Progenitor cell of endocrine pancreas (in vitro differentiated cells): ENCODE data around the gene PDCD1LG2. TPM values are rescaled to one million over a fixed set of nuclear protein-coding genes. Genes with fewer than 3 reads are reported as not detected.

Experiments
- DNase-seq: peaks from one replicate; pipeline ENCODE4 v3.0.0; 2021; ENCODE audit warnings: low spot score; ENCODE audit not compliant: unreplicated experiment
- H3K27ac Mint-ChIP-seq: 2 replicates; pipeline ENCODE4 v1.8.0; 2021; ENCODE audit warnings: mild to moderate bottlenecking, moderate library complexity, mixed read lengths
- H3K27me3 Mint-ChIP-seq: 2 replicates; pipeline ENCODE4 v1.8.0; 2021; ENCODE audit warnings: mixed read lengths
- H3K36me3 Mint-ChIP-seq: 2 replicates; pipeline ENCODE4 v1.8.0; 2022; ENCODE audit warnings: mixed read lengths; ENCODE audit not compliant: insufficient read depth
- H3K4me1 Mint-ChIP-seq: 2 replicates; pipeline ENCODE4 v1.8.0; 2021; ENCODE audit warnings: low read depth, mixed read lengths
- H3K4me3 Mint-ChIP-seq: 2 replicates; pipeline ENCODE4 v1.8.0; 2021; ENCODE audit warnings: low read depth, mild to moderate bottlenecking, moderate library complexity, mixed read lengths
- H3K9me3 Mint-ChIP-seq: 2 replicates; pipeline ENCODE4 v1.8.0; 2021; ENCODE audit warnings: low read depth, mixed read lengths
- CTCF ChIP-seq: fragments of 200-600 bp; sonication (generic); IDR thresholded peaks from one replicate; pipeline ENCODE4 v1.5.0; 2021; ENCODE audit warnings: antibody characterized with exemption, mild to moderate bottlenecking; ENCODE audit not compliant: unreplicated experiment
- total RNA-seq: library from RNA; stranded (reverse); gene quantifications from 2 replicates; pipeline ENCODE4 v1.2.1, GENCODE V29; 2021

The PDCD1LG2 gene
- total RNA-seq, 1 donor from 2014 or later = not detected

DNA sequence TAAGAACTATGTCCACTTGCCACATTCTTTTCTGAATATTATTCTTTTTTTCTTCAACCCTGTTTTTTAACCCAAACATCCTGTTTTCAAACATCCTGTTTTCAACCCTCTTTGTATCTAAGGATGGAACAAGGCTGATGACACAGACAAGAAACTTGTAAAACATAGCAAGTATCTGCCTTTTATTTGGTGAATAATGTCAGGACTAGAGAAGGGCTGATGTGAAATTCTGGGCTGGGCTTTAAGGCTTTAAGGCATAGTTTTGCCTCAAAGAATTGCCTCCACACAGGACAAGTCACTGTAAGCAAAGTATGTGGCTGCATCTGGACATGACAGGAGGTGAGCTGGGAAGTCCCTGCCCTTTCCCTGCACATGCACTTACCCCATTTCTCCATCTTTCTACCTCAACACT is 76.1 kb downstream of the PDCD1LG2 start:
- no peak for TF ChIP-seq CTCF
- no peak overlapping the region for H3K4me3 Mint-ChIP-seq
- H3K36me3 Mint-ChIP-seq = no peaks in the 10 kb centered on the region
- no peak for DNase-seq
- no peaks in the 10 kb centered on the region for H3K9me3 Mint-ChIP-seq
- no peak overlapping the region for H3K27ac Mint-ChIP-seq
- H3K27me3 Mint-ChIP-seq = no peaks in the 10 kb centered on the region
- peaks cover 9% of the 10 kb centered on the region for H3K4me1 Mint-ChIP-seq

- Mint-ChIP-seq H3K27me3 (no peaks in the 10 kb centered on the region), H3K36me3 (no peaks in the 10 kb centered on the region), H3K4me1 (peaks cover 9% of the 10 kb centered on the region), H3K9me3 (no peaks in the 10 kb centered on the region), H3K4me3 (no peak overlapping the region), H3K27ac (peak overlapping the region; percentile 35)
- no peak for TF ChIP-seq CTCF
- DNase-seq = no peak
These were observed 76.7 kb downstream of the PDCD1LG2 start for GRCh38 chr9:5587024-5587423.

GRCh38 chr9:5592231-5592630 is 81.9 kb downstream of the PDCD1LG2 start:
- Mint-ChIP-seq H3K4me1 (peaks cover 9% of the 10 kb centered on the region), H3K36me3 (no peaks in the 10 kb centered on the region), H3K27ac (peak overlapping the region; percentile 75), H3K27me3 (no peaks in the 10 kb centered on the region), H3K9me3 (no peaks in the 10 kb centered on the region), H3K4me3 (no peak overlapping the region)
- no peak for DNase-seq
- TF ChIP-seq CTCF = no peak

- no peaks in the 10 kb centered on the region for H3K27me3 Mint-ChIP-seq
These were observed 82.6 kb downstream of the PDCD1LG2 start for GRCh38 chr9:5592904-5593303.

DNA sequence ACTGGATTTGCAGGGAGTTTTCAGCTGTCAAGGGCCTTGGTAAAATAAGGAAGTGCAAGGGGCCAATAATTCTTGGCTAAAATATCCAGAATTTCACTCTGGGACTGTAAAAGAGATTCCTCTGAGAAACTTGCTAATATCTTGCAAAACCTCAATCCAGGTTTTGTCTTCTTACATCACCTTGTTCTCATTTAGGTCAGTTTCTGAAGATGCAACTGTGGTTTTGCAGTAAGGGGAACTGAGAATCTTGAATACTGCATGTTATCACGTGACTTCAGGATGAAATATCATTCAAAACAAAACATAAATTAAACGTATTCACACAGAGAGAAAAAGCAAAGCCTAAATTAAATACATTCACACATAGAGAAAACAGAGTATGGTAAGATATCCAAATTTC is 83.6 kb downstream of the PDCD1LG2 start:
- DNase-seq = no peak
- no peaks in the 10 kb centered on the region for H3K9me3 Mint-ChIP-seq
- no peaks in the 10 kb centered on the region for H3K36me3 Mint-ChIP-seq
- no peak overlapping the region for H3K4me3 Mint-ChIP-seq
- H3K4me1 Mint-ChIP-seq = peaks cover 5% of the 10 kb centered on the region
- H3K27ac Mint-ChIP-seq = no peak overlapping the region
- no peak for TF ChIP-seq CTCF
- H3K27me3 Mint-ChIP-seq = no peaks in the 10 kb centered on the region

More at GRCh38 chr9:5592904-5593303, 82.6 kb downstream of the PDCD1LG2 start:
- no peak for DNase-seq
- H3K36me3 Mint-ChIP-seq = no peaks in the 10 kb centered on the region
- peaks cover 9% of the 10 kb centered on the region for H3K4me1 Mint-ChIP-seq
- TF ChIP-seq CTCF = no peak
- H3K4me3 Mint-ChIP-seq = no peak overlapping the region
- H3K27ac Mint-ChIP-seq = no peak overlapping the region
- H3K9me3 Mint-ChIP-seq = no peaks in the 10 kb centered on the region
